22Rv1 (cell line): Measurements from ENCODE around the gene PIWIL1.

Experiments used
- H3K27ac ChIP-seq: fragments of 450-650 bp; 2 replicates; pipeline ENCODE4 v1.5.1; 2017
- CTCF ChIP-seq: fragments of 450-650 bp; IDR thresholded peaks from 2 replicates; pipeline ENCODE4 v1.5.1; 2017; ENCODE audit warnings: mild to moderate bottlenecking
- ZFX ChIP-seq: fragments of 450-650 bp; IDR thresholded peaks from 2 replicates; pipeline ENCODE4 v1.6.1; 2017; ENCODE audit warnings: antibody characterized with exemption, borderline replicate concordance

PIWIL1 gene

GRCh38 chr12:130372936-130373335 lies 35.2 kb downstream of the PIWIL1 start:
- no peak overlapping the region for H3K27ac ChIP-seq
- TF ChIP-seq ZFX (no peak), CTCF (no peak)

- TF ChIP-seq CTCF (no peak), ZFX (no peak)
- H3K27ac ChIP-seq = no peak overlapping the region
These were observed 36.4 kb downstream of the PIWIL1 start for GRCh38 chr12:130374083-130374482.

- no peak for TF ChIP-seq CTCF
- TF ChIP-seq ZFX = no peak
- no peak overlapping the region for H3K27ac ChIP-seq
These were observed 37.9 kb downstream of the PIWIL1 start for GRCh38 chr12:130375296-130376287.

- TF ChIP-seq ZFX (no peak), CTCF (no peak)
- no peak overlapping the region for H3K27ac ChIP-seq
These were observed 45.1 kb downstream of the PIWIL1 start for GRCh38 chr12:130382818-130383217.

GRCh38 chr12:130384234-130384633 lies 46.5 kb downstream of the PIWIL1 start:
- TF ChIP-seq CTCF (no peak), ZFX (no peak)
- no peak overlapping the region for H3K27ac ChIP-seq

- TF ChIP-seq CTCF = no peak
- no peak for TF ChIP-seq ZFX
- H3K27ac ChIP-seq = no peak overlapping the region
These were observed 47.5 kb downstream of the PIWIL1 start for GRCh38 chr12:130385193-130385592.

- TF ChIP-seq CTCF (no peak), ZFX (no peak)
- no peak overlapping the region for H3K27ac ChIP-seq
These were observed 53.5 kb downstream of the PIWIL1 start for GRCh38 chr12:130391186-130391585.
